K562 (cell line): Measurements from ENCODE around the gene PPIA. TPM values are rescaled to one million over a fixed set of nuclear protein-coding genes. Genes with fewer than 3 reads are reported as not detected.

ENCODE experiments used
- ATAC-seq: fragments of 200-7000 bp; cut with Tn5 transposase; 3 replicates; pipeline ENCODE4 v1.9.1; 2020; ENCODE audit warnings: moderate library complexity
- BruUV-seq: library from RNA; stranded (reverse); fragments of 400-500 nt; replicated peaks from 2 replicates; lab custom pipeline; 2021; lab: Mats Ljungman, UMichigan
- CTCF ChIA-PET: fragments of 300-600 bp; formaldehyde crosslinking; extraction: SDS; loops from one replicate; lab custom pipeline; 2021; ENCODE audit warnings: low intra/inter-chr PET ratio; lab: Yijun Ruan, JAX
- POLR2A ChIA-PET: fragments of 300-600, 350-650 bp; sonication (Branson Sonifier 250); formaldehyde crosslinking; extraction: SDS; loops from one replicate; lab custom pipeline; 2021; ENCODE audit warnings: antibody characterized with exemption, inconsistent platforms; lab: Yijun Ruan, JAX
- DNase-seq, 4 experiments: peaks; one replicate each; pipeline versions ENCODE4 v3.0.0 to v3.0.0-alpha.2; 2011 to 2018; ENCODE audit warnings: low spot score in 3 of 4, mixed read lengths in 3 of 4; ENCODE audit errors: extremely low read depth in 1 of 4
- FAIRE-seq: peaks from 2 replicates; lab custom pipeline; 2011; peaks lifted over from hg19 to GRCh38; lab: Jason Lieb, UNC
- H2AFZ ChIP-seq: 2 replicates; pipeline ENCODE4 v1.6.0; 2011; ENCODE audit warnings: low read depth, low read length, control low read depth, inconsistent platforms
- H3K27ac ChIP-seq: fragments of 200-600 bp; 3 replicates; pipeline ENCODE4 v1.8.0; 2011; ENCODE audit warnings: low read depth, mild to moderate bottlenecking, control low read depth, inconsistent platforms, low read length, moderate library complexity, mixed read lengths; ENCODE audit errors: extremely low read depth
- H3K27me3 ChIP-seq, 2 experiments: fragments of 300-600 bp in 1 of 2; 2 replicates in 1 of 2; 3 replicates in 1 of 2; pipeline versions ENCODE4 v1.6.0 to v1.8.0; 2011; ENCODE audit warnings: inconsistent platforms in 2 of 2, low read length in 2 of 2, mild to moderate bottlenecking in 1 of 2, mixed read lengths in 1 of 2, moderate library complexity in 1 of 2; ENCODE audit not compliant: control insufficient read depth in 2 of 2, insufficient read depth in 2 of 2
- H3K36me3 ChIP-seq: fragments of 300-600 bp; 3 replicates; pipeline ENCODE4 v1.8.0; 2011; ENCODE audit warnings: mild to moderate bottlenecking, low read length, inconsistent platforms; ENCODE audit not compliant: control insufficient read depth, insufficient read depth
- H3K4me1 ChIP-seq, 2 experiments: fragments of 200-600 bp in 1 of 2; replicated peaks in 1 of 2; 2 replicates in 1 of 2; 3 replicates in 1 of 2; pipeline versions ENCODE4 v1.5.1 to v1.8.0; 2011; ENCODE audit warnings: inconsistent platforms in 2 of 2, low read length in 2 of 2, mild to moderate bottlenecking in 1 of 2, mixed read lengths in 1 of 2, moderate library complexity in 1 of 2; ENCODE audit not compliant: control insufficient read depth in 2 of 2, insufficient read depth in 2 of 2
- H3K4me2 ChIP-seq: 2 replicates; pipeline ENCODE4 v1.6.1; 2011; ENCODE audit warnings: low read length, control low read depth, inconsistent platforms, mixed read lengths; ENCODE audit not compliant: insufficient read depth
- H3K4me3 ChIP-seq: fragments of 200-600 bp; sonication (generic), shearing (Covaris generic); 2 replicates; pipeline ENCODE4 v1.5.1; 2016; ENCODE audit warnings: control low read depth, inconsistent platforms
- H3K79me2 ChIP-seq: fragments of 200-600 bp; 3 replicates; pipeline ENCODE4 v1.8.0; 2011; ENCODE audit warnings: low read length, inconsistent platforms; ENCODE audit not compliant: control insufficient read depth, insufficient read depth
- H3K9ac ChIP-seq, 2 experiments: 2 replicates each; pipeline versions ENCODE4 v1.6.0 to v1.6.1; 2011; ENCODE audit warnings: low read depth in 2 of 2, low read length in 2 of 2, control low read depth in 1 of 2, inconsistent platforms in 1 of 2, mild to moderate bottlenecking in 1 of 2, mixed read lengths in 1 of 2; ENCODE audit not compliant: insufficient read depth in 1 of 2
- H3K9me1 ChIP-seq: one replicate; pipeline ENCODE4 v1.6.0; 2011; ENCODE audit warnings: inconsistent platforms, mild to moderate bottlenecking, low read length, moderate library complexity; ENCODE audit not compliant: control insufficient read depth, insufficient read depth
- H3K9me3 ChIP-seq: replicated peaks from 2 replicates; pipeline ENCODE4 v1.5.1; 2011; ENCODE audit warnings: low read depth, low read length, inconsistent platforms; ENCODE audit not compliant: control insufficient read depth, insufficient read depth
- H4K20me1 ChIP-seq: replicated peaks from 2 replicates; pipeline ENCODE4 v1.6.1; 2011; ENCODE audit warnings: low read length, inconsistent platforms, mixed read lengths; ENCODE audit not compliant: control insufficient read depth, insufficient read depth
- POLR2G ChIP-seq: fragments of 200-400 bp; formaldehyde crosslinking; IDR thresholded peaks from 2 replicates; pipeline ENCODE4 v1.6.1; 2017; ENCODE audit warnings: low read depth, mild to moderate bottlenecking, antibody characterized with exemption, low read length, moderate library complexity
- ZNF184 ChIP-seq: sonication (generic); formaldehyde crosslinking; IDR thresholded peaks from 2 replicates; pipeline ENCODE4 v1.5.0; 2020; ENCODE audit warnings: missing genetic modification reagents
- WGBS: fragments of 100-300 bp; shearing (Covaris generic); methylation state at CpG from one replicate; pipeline ENCODE4 v1.1.6; 2016; ENCODE audit warnings: low coverage, mixed read lengths; ENCODE audit not compliant: insufficient coverage; ENCODE audit errors: missing lambda C conversion rate; 5-methylcytosine and 5-hydroxymethylcytosine counted together
- in situ Hi-C: fragments of 300-500 bp; cut with MboI; formaldehyde crosslinking; loops from 4 replicates; pipeline ENCODE4 v1.15.0; 2018; ENCODE audit warnings: inconsistent platforms, mixed read lengths
- intact Hi-C: fragments of 100-400 bp; cut with micrococcal nuclease; formaldehyde crosslinking; loops from 2 replicates; pipeline ENCODE4 v1.14.2; 2022
- polyA plus RNA-seq, 8 experiments: library from polyadenylated mRNA; depleted of rRNA in 4 of 8; stranded (reverse) in 5 of 8; unstranded in 3 of 8; fragments of >200 nt; fragmentation: Nextera tagmentation in 2 of 8; fragmentation: Illumina TruSeq in 1 of 8; extraction: Ambion mirVana in 2 of 8; extraction: Trizol in 1 of 8; gene quantifications; 2 replicates each; pipeline versions ENCODE4 v1.2.1 to v1.2.3, GENCODE V29; 2011 to 2014; ENCODE audit warnings: inconsistent platforms in 1 of 8, missing spikeins in 1 of 8
- total RNA-seq, 7 experiments: library from RNA; depleted of rRNA in 6 of 7; stranded (reverse); fragments of >200 nt in 6 of 7; fragmentation: Illumina TruSeq in 2 of 7; extraction: Trizol in 2 of 7; gene quantifications; 2 replicates each; pipeline versions ENCODE4 v1.2.1 to v1.2.3, GENCODE V29; 2011 to 2021; ENCODE audit warnings: low replicate concordance in 1 of 7
- TF ChIP-seq, protein P1 (sequence below): sonication (generic); formaldehyde crosslinking; IDR thresholded peaks from 2 replicates; pipeline ENCODE4 v1.8.0; 2022; ENCODE audit warnings: mild to moderate bottlenecking, missing genetic modification reagents

PPIA gene
- total and polyA plus RNA-seq, 9 of the 15 experiments (the other 6 are each of a cell fraction or from before 2014, with no cell fraction given), result 2,583 to 7,504 (median 3,973) TPM

DNA sequence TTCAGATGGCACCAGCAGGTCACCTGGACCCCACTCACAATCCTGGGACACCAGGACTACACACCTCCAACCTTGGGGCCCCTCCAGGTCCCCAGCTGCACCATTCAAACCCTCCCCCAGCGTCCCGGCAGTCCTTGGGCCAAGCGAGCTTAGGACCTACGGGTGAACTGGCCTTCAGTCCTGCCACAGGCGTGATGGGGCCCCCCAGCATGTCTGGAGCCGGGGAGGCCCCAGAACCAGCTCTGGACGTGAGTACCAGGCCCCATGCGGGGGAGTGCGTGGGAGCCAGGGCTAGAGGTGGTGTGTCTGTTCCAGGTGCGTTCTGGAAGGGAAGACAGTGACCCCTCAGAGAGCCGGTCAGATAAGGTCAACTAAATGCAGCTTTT is 30.1 kb upstream of the PPIA start:
- no peak for DNase-seq

More for the DNA sequence above, 30.1 kb upstream of the PPIA start:
- intact Hi-C loops (no loop called here), in situ Hi-C loops (no loop called here)
- Histone ChIP-seq H3K4me3 (no peak overlapping the region), H3K4me1 (peaks cover 24 to 50% of the 10 kb centered on the region in 2 experiments), H3K9ac (no peak overlapping the region), H3K27ac (no peak overlapping the region), H3K27me3 (no peaks in the 10 kb centered on the region), H3K4me2 (no peak overlapping the region), H3K9me1 (peaks cover 5% of the 10 kb centered on the region), H3K79me2 (peaks cover 3% of the 10 kb centered on the region; the same call in 2 of the 3 replicates), H4K20me1 (no peaks in the 10 kb centered on the region), H2AFZ (no peak overlapping the region), H3K9me3 (no peaks in the 10 kb centered on the region), H3K36me3 (peaks cover 60% of the 10 kb centered on the region; the same call in 2 of the 3 replicates)
- ATAC-seq, result no peak
- POLR2A ChIA-PET, result interaction anchor here (0.6 to 1.0 kb wide), 3 partner anchors 17 to 58 kb away, joined by 3 to 6 read pairs (median 3); no protein-coding TSS in a partner anchor
- no TSS peak for BruUV-seq
- 86% methylated on average over 11 of the region's 11 CpGs for WGBS
- CTCF ChIA-PET, result no interaction called here
- FAIRE-seq, result no peak
- TF ChIP-seq ZNF184 (CRISPR knock-in tag), result no peak
- TF ChIP-seq, protein P1, sequence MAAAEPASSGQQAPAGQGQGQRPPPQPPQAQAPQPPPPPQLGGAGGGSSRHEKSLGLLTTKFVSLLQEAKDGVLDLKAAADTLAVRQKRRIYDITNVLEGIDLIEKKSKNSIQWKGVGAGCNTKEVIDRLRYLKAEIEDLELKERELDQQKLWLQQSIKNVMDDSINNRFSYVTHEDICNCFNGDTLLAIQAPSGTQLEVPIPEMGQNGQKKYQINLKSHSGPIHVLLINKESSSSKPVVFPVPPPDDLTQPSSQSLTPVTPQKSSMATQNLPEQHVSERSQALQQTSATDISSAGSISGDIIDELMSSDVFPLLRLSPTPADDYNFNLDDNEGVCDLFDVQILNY, result no peak
- TF ChIP-seq POLR2G, result peak; percentile 32; the same call in 1 of the 2 replicates
